Natural killer cell (primary cell): ENCODE data around the gene TENM4. TPM values are rescaled to one million over a fixed set of nuclear protein-coding genes. Genes with fewer than 3 reads are reported as not detected.

Experiments
- ATAC-seq, 3 donors: fragments of 150-1000 bp in 2 of 3; fragments of 200-7000 bp in 1 of 3; cut with Tn5 transposase; 1 replicate in 1 of 3; 2 replicates in 2 of 3; pipeline ENCODE4 v1.10.0; 2021; ENCODE audit warnings: mild to moderate bottlenecking in 2 of 3, moderate library complexity in 2 of 3
- DNase-seq, 2 donors: peaks; one replicate each; pipeline versions ENCODE4 v3.0.0 to v3.0.0-alpha.2; 2013 to 2021; ENCODE audit warnings: mixed read lengths in 1 of 2
- H3K27ac ChIP-seq: one replicate; pipeline ENCODE4 v1.5.1; 2013; ENCODE audit warnings: mild to moderate bottlenecking, low read length
- H3K27me3 ChIP-seq: one replicate; pipeline ENCODE4 v1.6.1; 2013; ENCODE audit warnings: low read length; ENCODE audit not compliant: control insufficient read depth, insufficient read depth
- H3K36me3 ChIP-seq: one replicate; pipeline ENCODE4 v1.6.1; 2013; ENCODE audit warnings: low read length; ENCODE audit not compliant: control insufficient read depth, insufficient read depth
- H3K4me1 ChIP-seq: one replicate; pipeline ENCODE4 v1.6.1; 2013; ENCODE audit warnings: low read length; ENCODE audit not compliant: control insufficient read depth, insufficient read depth
- H3K4me3 ChIP-seq: one replicate; pipeline ENCODE4 v1.5.1; 2013; ENCODE audit warnings: low read length
- H3K9me3 ChIP-seq: one replicate; pipeline ENCODE4 v1.6.1; 2013; ENCODE audit warnings: low read length; ENCODE audit not compliant: control insufficient read depth, insufficient read depth
- H3K27ac Mint-ChIP-seq, 2 donors: one replicate each; pipeline ENCODE4 v1.8.0; 2022; ENCODE audit warnings: mild to moderate bottlenecking in 2 of 2, mixed read lengths in 2 of 2, moderate library complexity in 1 of 2
- H3K27me3 Mint-ChIP-seq, 2 donors: one replicate each; pipeline ENCODE4 v1.8.0; 2022; ENCODE audit warnings: low read depth in 2 of 2, mixed read lengths in 2 of 2
- H3K36me3 Mint-ChIP-seq: one replicate; pipeline ENCODE4 v1.8.0; 2022; ENCODE audit warnings: mixed read lengths
- H3K4me1 Mint-ChIP-seq, 2 donors: one replicate each; pipeline ENCODE4 v1.8.0; 2022; ENCODE audit warnings: mixed read lengths in 2 of 2
- H3K4me3 Mint-ChIP-seq: one replicate; pipeline ENCODE4 v1.8.0; 2022; ENCODE audit warnings: mild to moderate bottlenecking, moderate library complexity, mixed read lengths
- H3K9me3 Mint-ChIP-seq, 2 donors: one replicate each; pipeline ENCODE4 v1.8.0; 2022; ENCODE audit warnings: mixed read lengths in 2 of 2
- CTCF ChIP-seq: fragments of 200-600 bp; IDR thresholded peaks from one replicate; pipeline ENCODE4 v1.8.0; 2022; ENCODE audit warnings: antibody characterized with exemption
- WGBS: methylation state at CpG from one replicate; pipeline ENCODE4 v1.1.7; 2013; ENCODE audit warnings: missing lambda C conversion rate; ENCODE audit not compliant: insufficient coverage; 5-methylcytosine and 5-hydroxymethylcytosine counted together
- intact Hi-C: fragments of 100-400 bp; cut with micrococcal nuclease; formaldehyde crosslinking; loops from one replicate; pipeline ENCODE4 v1.14.2; 2022
- total RNA-seq, 4 donors: library from RNA; stranded (reverse); fragments of 120-200 nt in 1 of 4; gene quantifications; one replicate each; pipeline versions ENCODE4 v1.2.3 to v1.2.4, GENCODE V29; 2013 to 2022

The TENM4 gene
- total RNA-seq, 3 donors from 2014 or later (not counting 1 experiment from before 2014, with no cell fraction given) = 0.63 to 0.75 TPM; not detected in 1

GRCh38 chr11:78710417-78710816 is 730.4 kb downstream of the TENM4 start:
- H3K27me3 Mint-ChIP-seq = peaks cover 0 to 7% of the 10 kb centered on the region in 2 donors
- H3K9me3 Mint-ChIP-seq = no peaks in the 10 kb centered on the region
- H3K4me1 ChIP-seq = no peaks in the 10 kb centered on the region
- no peaks in the 10 kb centered on the region for H3K27me3 ChIP-seq
- no peaks in the 10 kb centered on the region for H3K36me3 ChIP-seq
- H3K27ac Mint-ChIP-seq = no peak overlapping the region
- no peaks in the 10 kb centered on the region for H3K36me3 Mint-ChIP-seq
- intact Hi-C loops = no loop called here
- DNase-seq (no peak), ATAC-seq (no peak)
- H3K27ac ChIP-seq = no peak overlapping the region
- no peaks in the 10 kb centered on the region for H3K4me1 Mint-ChIP-seq
- no peaks in the 10 kb centered on the region for H3K9me3 ChIP-seq
- no peak for TF ChIP-seq CTCF
- H3K4me3 Mint-ChIP-seq = no peak overlapping the region
- no peak overlapping the region for H3K4me3 ChIP-seq
- WGBS = 91% methylated on average over 4 of the region's 4 CpGs

GRCh38 chr11:78708388-78708787 is 732.4 kb downstream of the TENM4 start:
- H3K27ac ChIP-seq = no peak overlapping the region

GRCh38 chr11:78706551-78706950 is 734.3 kb downstream of the TENM4 start:
- H3K27me3 Mint-ChIP-seq = peaks cover 3 to 7% of the 10 kb centered on the region in 2 donors
- H3K36me3 ChIP-seq = no peaks in the 10 kb centered on the region
- no peak overlapping the region for H3K4me3 Mint-ChIP-seq
- H3K4me1 Mint-ChIP-seq = no peaks in the 10 kb centered on the region
- H3K4me1 ChIP-seq = no peaks in the 10 kb centered on the region
- no peaks in the 10 kb centered on the region for H3K36me3 Mint-ChIP-seq
- intact Hi-C loops = no loop called here
- H3K27ac ChIP-seq = no peak overlapping the region
- ATAC-seq (no peak), DNase-seq (no peak)
- H3K9me3 ChIP-seq = no peaks in the 10 kb centered on the region
- H3K27me3 ChIP-seq = no peaks in the 10 kb centered on the region
- no peak for TF ChIP-seq CTCF
- H3K9me3 Mint-ChIP-seq = no peaks in the 10 kb centered on the region
- no peak overlapping the region for H3K4me3 ChIP-seq
- WGBS = 88% methylated on average over 6 of the region's 6 CpGs
- H3K27ac Mint-ChIP-seq = no peak overlapping the region

More at GRCh38 chr11:78708388-78708787, 732.4 kb downstream of the TENM4 start:
- intact Hi-C loops = no loop called here
- H3K4me1 Mint-ChIP-seq = no peaks in the 10 kb centered on the region
- H3K9me3 Mint-ChIP-seq = no peaks in the 10 kb centered on the region
- Histone ChIP-seq H3K36me3 (no peaks in the 10 kb centered on the region), H3K9me3 (no peaks in the 10 kb centered on the region), H3K4me3 (no peak overlapping the region), H3K27me3 (no peaks in the 10 kb centered on the region), H3K4me1 (no peaks in the 10 kb centered on the region)
- no peak for TF ChIP-seq CTCF
- no peak overlapping the region for H3K4me3 Mint-ChIP-seq
- no peak for ATAC-seq
- H3K27ac Mint-ChIP-seq = no peak overlapping the region
- WGBS = 90% methylated on average over 6 of the region's 6 CpGs
- H3K36me3 Mint-ChIP-seq = no peaks in the 10 kb centered on the region
- peaks cover 0 to 7% of the 10 kb centered on the region in 2 donors for H3K27me3 Mint-ChIP-seq
- no peak for DNase-seq

- H3K27ac ChIP-seq = no peak overlapping the region
- intact Hi-C loops = no loop called here
- no peak overlapping the region for H3K4me3 ChIP-seq
- H3K9me3 ChIP-seq = no peaks in the 10 kb centered on the region
- WGBS = 85% methylated on average over 8 of the region's 8 CpGs
- TF ChIP-seq CTCF = no peak
- Mint-ChIP-seq H3K27ac (no peak overlapping the region), H3K4me3 (no peak overlapping the region), H3K27me3 (peaks cover 3 to 7% of the 10 kb centered on the region in 2 donors), H3K36me3 (no peaks in the 10 kb centered on the region), H3K4me1 (no peaks in the 10 kb centered on the region), H3K9me3 (no peaks in the 10 kb centered on the region)
- H3K4me1 ChIP-seq = no peaks in the 10 kb centered on the region
- ATAC-seq (no peak), DNase-seq (no peak)
- no peaks in the 10 kb centered on the region for H3K27me3 ChIP-seq
- no peaks in the 10 kb centered on the region for H3K36me3 ChIP-seq
Measured at GRCh38 chr11:78704811-78705210, 736.0 kb downstream of the TENM4 start.
